Measurements from ENCODE around the gene DAAM1. TPM values are rescaled to one million over a fixed set of nuclear protein-coding genes. Genes with fewer than 3 reads are reported as not detected.

The DAAM1 gene
- total RNA-seq, 2 experiments from 2014 or later = 11.3 to 11.7 TPM

GRCh38 chr14:59333668-59334067 lies 145.2 kb downstream of the DAAM1 start:
- POLR2A ChIA-PET = no interaction called here
- DNase-seq (no peak), ATAC-seq (no peak)
- no peaks in the 10 kb centered on the region for H3K9me3 Mint-ChIP-seq (ENCODE audit: low read depth)
- intact Hi-C loops (cut with DNase I, micrococcal nuclease) = no loop called here
- H3K4me3 Mint-ChIP-seq = no peak overlapping the region
- H3K27ac Mint-ChIP-seq = no peak overlapping the region
- H3K27me3 Mint-ChIP-seq = no peaks in the 10 kb centered on the region
- peaks cover 13% of the 10 kb centered on the region for H3K36me3 Mint-ChIP-seq (ENCODE audit: low read depth)
- CTCF ChIA-PET = no interaction called here
- no peaks in the 10 kb centered on the region for H3K4me1 Mint-ChIP-seq

GRCh38 chr14:59334253-59334652 lies 145.8 kb downstream of the DAAM1 start:
- POLR2A ChIA-PET = no interaction called here
- no peak overlapping the region for H3K4me3 Mint-ChIP-seq

GRCh38 chr14:59336098-59336497 lies 147.6 kb downstream of the DAAM1 start:
- H3K4me1 Mint-ChIP-seq = no peaks in the 10 kb centered on the region
- no peaks in the 10 kb centered on the region for H3K9me3 Mint-ChIP-seq (ENCODE audit: low read depth)
- no peak for DNase-seq
- no peak overlapping the region for H3K27ac Mint-ChIP-seq
- H3K27me3 Mint-ChIP-seq = no peaks in the 10 kb centered on the region
- no peak for ATAC-seq
- intact Hi-C loops (cut with DNase I, micrococcal nuclease) = no loop called here
- ChIA-PET CTCF (interaction anchor here (1.6 kb wide), 1 partner anchor 44 kb away, joined by 3 read pairs; no protein-coding TSS in a partner anchor), POLR2A (no interaction called here)
- peaks cover 21% of the 10 kb centered on the region for H3K36me3 Mint-ChIP-seq (ENCODE audit: low read depth)
- no peak overlapping the region for H3K4me3 Mint-ChIP-seq

More at GRCh38 chr14:59334253-59334652, 145.8 kb downstream of the DAAM1 start:
- H3K27me3 Mint-ChIP-seq = no peaks in the 10 kb centered on the region
- no peak for ATAC-seq
- no peaks in the 10 kb centered on the region for H3K9me3 Mint-ChIP-seq (ENCODE audit: low read depth)
- peaks cover 13% of the 10 kb centered on the region for H3K36me3 Mint-ChIP-seq (ENCODE audit: low read depth)
- intact Hi-C loops (cut with DNase I, micrococcal nuclease) = no loop called here
- no peak overlapping the region for H3K27ac Mint-ChIP-seq
- CTCF ChIA-PET = no interaction called here
- no peak for DNase-seq
- H3K4me1 Mint-ChIP-seq = no peaks in the 10 kb centered on the region

- no peak overlapping the region for H3K4me3 Mint-ChIP-seq
- ATAC-seq = no peak
- peaks cover 21% of the 10 kb centered on the region for H3K36me3 Mint-ChIP-seq (ENCODE audit: low read depth)
- ChIA-PET CTCF (interaction anchor here (1.6 kb wide), 1 partner anchor 44 kb away, joined by 3 read pairs; no protein-coding TSS in a partner anchor), POLR2A (no interaction called here)
- no peaks in the 10 kb centered on the region for H3K4me1 Mint-ChIP-seq
- no peak for DNase-seq
- no peaks in the 10 kb centered on the region for H3K27me3 Mint-ChIP-seq
- no peak overlapping the region for H3K27ac Mint-ChIP-seq
- H3K9me3 Mint-ChIP-seq (ENCODE audit: low read depth) = no peaks in the 10 kb centered on the region
- intact Hi-C loops (cut with DNase I, micrococcal nuclease) = no loop called here
These were observed 148.2 kb downstream of the DAAM1 start for GRCh38 chr14:59336706-59337105.

- CTCF ChIA-PET = interaction anchor here (0.7 kb wide), 1 partner anchor 25 kb away, joined by 3 read pairs; no protein-coding TSS in a partner anchor
- H3K27ac Mint-ChIP-seq = no peak overlapping the region
- H3K4me1 Mint-ChIP-seq = no peaks in the 10 kb centered on the region
- ATAC-seq (no peak), DNase-seq (no peak)
- H3K27me3 Mint-ChIP-seq = no peaks in the 10 kb centered on the region
- H3K4me3 Mint-ChIP-seq = no peak overlapping the region
- intact Hi-C loops (cut with DNase I, micrococcal nuclease) = no loop called here
- POLR2A ChIA-PET = no interaction called here
- peaks cover 17% of the 10 kb centered on the region for H3K36me3 Mint-ChIP-seq (ENCODE audit: low read depth)
- no peaks in the 10 kb centered on the region for H3K9me3 Mint-ChIP-seq (ENCODE audit: low read depth)
These were observed 148.7 kb downstream of the DAAM1 start for GRCh38 chr14:59337141-59337611.

- ChIA-PET POLR2A (no interaction called here), CTCF (no interaction called here)
- H3K4me1 Mint-ChIP-seq = no peaks in the 10 kb centered on the region
- ATAC-seq (no peak), DNase-seq (no peak)
- no peaks in the 10 kb centered on the region for H3K9me3 Mint-ChIP-seq (ENCODE audit: low read depth)
- intact Hi-C loops (cut with DNase I, micrococcal nuclease) = no loop called here
- H3K27me3 Mint-ChIP-seq = no peaks in the 10 kb centered on the region
- no peak overlapping the region for H3K27ac Mint-ChIP-seq
- no peak overlapping the region for H3K4me3 Mint-ChIP-seq
- peaks cover 8% of the 10 kb centered on the region for H3K36me3 Mint-ChIP-seq (ENCODE audit: low read depth)
These were observed 150.3 kb downstream of the DAAM1 start for GRCh38 chr14:59338761-59339160.

GRCh38 chr14:59339524-59340330 lies 151.3 kb downstream of the DAAM1 start:
- intact Hi-C loops (cut with DNase I, micrococcal nuclease) = no loop called here
- no peaks in the 10 kb centered on the region for H3K27me3 Mint-ChIP-seq
- no peak overlapping the region for H3K4me3 Mint-ChIP-seq
- POLR2A ChIA-PET = no interaction called here
- H3K36me3 Mint-ChIP-seq (ENCODE audit: low read depth) = peaks cover 8% of the 10 kb centered on the region
- H3K27ac Mint-ChIP-seq = no peak overlapping the region
- no peak for DNase-seq
- no peaks in the 10 kb centered on the region for H3K4me1 Mint-ChIP-seq
- H3K9me3 Mint-ChIP-seq (ENCODE audit: low read depth) = no peaks in the 10 kb centered on the region
- no peak for ATAC-seq
- CTCF ChIA-PET = no interaction called here

- ATAC-seq (no peak), DNase-seq (no peak)
- Mint-ChIP-seq H3K27me3 (no peaks in the 10 kb centered on the region), H3K36me3 (ENCODE audit: low read depth) (peaks cover 8% of the 10 kb centered on the region), H3K4me1 (no peaks in the 10 kb centered on the region), H3K9me3 (ENCODE audit: low read depth) (no peaks in the 10 kb centered on the region), H3K4me3 (no peak overlapping the region), H3K27ac (no peak overlapping the region)
- CTCF ChIA-PET = no interaction called here
- POLR2A ChIA-PET = no interaction called here
- intact Hi-C loops (cut with DNase I, micrococcal nuclease) = no loop called here
These were observed 153.5 kb downstream of the DAAM1 start for GRCh38 chr14:59341858-59342477.

GRCh38 chr14:59342516-59343484 lies 154.3 kb downstream of the DAAM1 start:
- H3K4me1 Mint-ChIP-seq = no peaks in the 10 kb centered on the region
- intact Hi-C loops (cut with DNase I, micrococcal nuclease) = no loop called here

GRCh38 chr14:59343585-59343984 lies 155.1 kb downstream of the DAAM1 start:
- intact Hi-C loops (cut with DNase I, micrococcal nuclease) = no loop called here
- H3K4me3 Mint-ChIP-seq = no peak overlapping the region
- H3K27me3 Mint-ChIP-seq = no peaks in the 10 kb centered on the region
- POLR2A ChIA-PET = no interaction called here
- peaks cover 8% of the 10 kb centered on the region for H3K36me3 Mint-ChIP-seq (ENCODE audit: low read depth)
- no peaks in the 10 kb centered on the region for H3K9me3 Mint-ChIP-seq (ENCODE audit: low read depth)
- DNase-seq (no peak), ATAC-seq (no peak)
- CTCF ChIA-PET = no interaction called here
- no peaks in the 10 kb centered on the region for H3K4me1 Mint-ChIP-seq
- no peak overlapping the region for H3K27ac Mint-ChIP-seq

More at GRCh38 chr14:59342516-59343484, 154.3 kb downstream of the DAAM1 start:
- DNase-seq (no peak), ATAC-seq (no peak)
- Mint-ChIP-seq H3K27ac (no peak overlapping the region), H3K36me3 (ENCODE audit: low read depth) (peaks cover 8% of the 10 kb centered on the region), H3K27me3 (no peaks in the 10 kb centered on the region), H3K9me3 (ENCODE audit: low read depth) (no peaks in the 10 kb centered on the region), H3K4me3 (no peak overlapping the region)
- ChIA-PET POLR2A (no interaction called here), CTCF (interaction anchor here (0.8 kb wide), 1 partner anchor 11 kb away, joined by 3 read pairs; no protein-coding TSS in a partner anchor)

GRCh38 chr14:59344016-59344415 lies 155.5 kb downstream of the DAAM1 start:
- H3K4me1 Mint-ChIP-seq = no peaks in the 10 kb centered on the region
- intact Hi-C loops (cut with DNase I, micrococcal nuclease) = no loop called here
- peaks cover 8% of the 10 kb centered on the region for H3K36me3 Mint-ChIP-seq (ENCODE audit: low read depth)
- no peaks in the 10 kb centered on the region for H3K27me3 Mint-ChIP-seq
- DNase-seq (no peak), ATAC-seq (no peak)
- H3K9me3 Mint-ChIP-seq (ENCODE audit: low read depth) = no peaks in the 10 kb centered on the region
- no peak overlapping the region for H3K4me3 Mint-ChIP-seq
- H3K27ac Mint-ChIP-seq = no peak overlapping the region
- POLR2A ChIA-PET = no interaction called here
- CTCF ChIA-PET = no interaction called here

Data from activated CD4-positive, alpha-beta T cell treated with anti-CD3 and anti-CD28 coated beads for 36 hours (primary cell).